Fibroblast of lung (primary cell): ENCODE data around the gene FANCM. TPM values are rescaled to one million over a fixed set of nuclear protein-coding genes. Genes with fewer than 3 reads are reported as not detected.
A peak's percentile ranks its signal among the peaks of the same experiment; 100 is the strongest.

Experiments
- DNase-seq, 2 donors: peaks; one replicate each; pipeline versions ENCODE4 v3.0.0 to v3.0.0-alpha.2; 2010; ENCODE audit warnings: low read depth in 2 of 2
- H2AFZ ChIP-seq: 2 replicates; pipeline ENCODE4 v1.5.1; 2012; ENCODE audit warnings: low read length, control low read depth, inconsistent platforms
- H3K27ac ChIP-seq: 2 replicates; pipeline ENCODE4 v1.5.1; 2011; ENCODE audit warnings: low read length, control low read depth; ENCODE audit not compliant: insufficient read depth
- H3K27me3 ChIP-seq: 2 replicates; pipeline ENCODE4 v1.5.1; 2011; ENCODE audit warnings: mild to moderate bottlenecking, low read length; ENCODE audit not compliant: control insufficient read depth, insufficient read depth
- H3K36me3 ChIP-seq: 2 replicates; pipeline ENCODE4 v1.5.1; 2011; ENCODE audit warnings: low read length; ENCODE audit not compliant: control insufficient read depth, insufficient read depth
- H3K4me1 ChIP-seq: 2 replicates; pipeline ENCODE4 v1.5.1; 2011; ENCODE audit warnings: low read length; ENCODE audit not compliant: control insufficient read depth, insufficient read depth; ENCODE audit errors: extremely low read depth
- H3K4me2 ChIP-seq: 2 replicates; pipeline ENCODE4 v1.5.1; 2011; ENCODE audit warnings: low read length, control low read depth; ENCODE audit not compliant: insufficient read depth; ENCODE audit errors: extremely low read depth
- H3K4me3 ChIP-seq, 4 experiments: fragments of 200-600 bp in 1 of 4; sonication (generic) in 1 of 4; replicated peaks in 1 of 4; 2 replicates each; pipeline ENCODE4 v1.5.1; 2011 to 2016; ENCODE audit warnings: low read length in 4 of 4, low read depth in 3 of 4, mild to moderate bottlenecking in 3 of 4, control low read depth in 2 of 4, inconsistent platforms in 1 of 4, mixed read lengths in 1 of 4; ENCODE audit not compliant: insufficient read depth in 1 of 4; ENCODE audit errors: control extremely low read depth in 1 of 4
- H3K79me2 ChIP-seq: 2 replicates; pipeline ENCODE4 v1.5.1; 2012; ENCODE audit warnings: mild to moderate bottlenecking, low read length, inconsistent platforms; ENCODE audit not compliant: control insufficient read depth, insufficient read depth
- H3K9ac ChIP-seq: 2 replicates; pipeline ENCODE4 v1.5.1; 2011; ENCODE audit warnings: mild to moderate bottlenecking, low read length, control low read depth; ENCODE audit not compliant: insufficient read depth
- H3K9me3 ChIP-seq: 2 replicates; pipeline ENCODE4 v1.5.1; 2012; ENCODE audit warnings: low read depth, low read length; ENCODE audit not compliant: control insufficient read depth, insufficient read depth
- H4K20me1 ChIP-seq: 2 replicates; pipeline ENCODE4 v1.5.1; 2011; ENCODE audit warnings: low read length; ENCODE audit not compliant: control insufficient read depth, insufficient read depth; ENCODE audit errors: extremely low read depth
- EZH2 ChIP-seq: IDR thresholded peaks from 2 replicates; pipeline ENCODE4 v1.5.1; 2012; ENCODE audit warnings: low read length, control low read depth, mild to moderate bottlenecking; ENCODE audit errors: missing control alignments
- polyA plus RNA-seq, 2 donors: library from polyadenylated mRNA; depleted of rRNA in 1 of 2; stranded (reverse) in 1 of 2; unstranded in 1 of 2; fragments of >200 nt; gene quantifications; 2 replicates each; pipeline ENCODE4 v1.2.1, GENCODE V29; 2011 to 2012; ENCODE audit warnings: missing spikeins in 1 of 2
- total RNA-seq: library from RNA; depleted of rRNA; stranded (reverse); fragments of >200 nt; gene quantifications from 2 replicates; pipeline ENCODE4 v1.2.1, GENCODE V29; 2014
- TF ChIP-seq, protein P1 (sequence below), 2 donors: IDR thresholded peaks in 1 of 2; conservative IDR thresholded peaks in 1 of 2; 1 replicate in 1 of 2; 2 replicates in 1 of 2; pipeline ENCODE4 v1.5.1; 2011 to 2012; ENCODE audit warnings: low read length in 2 of 2, control low read depth in 1 of 2, inconsistent platforms in 1 of 2, low read depth in 1 of 2, mild to moderate bottlenecking in 1 of 2

FANCM gene
- total and polyA plus RNA-seq, 2 donors (not counting 1 experiment from before 2014, with no cell fraction given), result 2.2 to 4.3 TPM

DNA sequence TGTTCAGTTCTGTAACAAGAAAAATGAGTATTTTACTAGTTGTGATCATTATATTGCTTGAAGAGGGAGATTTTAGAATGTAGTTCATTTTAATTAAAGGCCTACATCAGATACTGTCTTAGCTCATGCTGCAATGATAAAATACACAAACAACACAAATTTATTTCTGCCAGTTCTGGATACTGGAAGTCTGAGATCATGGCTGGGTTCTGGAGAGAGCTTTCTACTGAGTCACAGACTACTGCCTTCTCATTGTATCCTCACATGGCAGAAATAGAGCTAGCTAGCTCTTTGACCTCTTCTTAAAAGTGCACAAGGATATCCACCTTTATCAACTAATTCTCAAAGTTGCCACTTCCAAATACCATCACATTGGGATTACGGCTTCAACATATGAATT is 63.5 kb downstream of the FANCM start:
- no peak overlapping the region for H3K4me2 ChIP-seq
- no peak overlapping the region for H2AFZ ChIP-seq
- TF ChIP-seq EZH2, result no peak
- TF ChIP-seq, protein P1, sequence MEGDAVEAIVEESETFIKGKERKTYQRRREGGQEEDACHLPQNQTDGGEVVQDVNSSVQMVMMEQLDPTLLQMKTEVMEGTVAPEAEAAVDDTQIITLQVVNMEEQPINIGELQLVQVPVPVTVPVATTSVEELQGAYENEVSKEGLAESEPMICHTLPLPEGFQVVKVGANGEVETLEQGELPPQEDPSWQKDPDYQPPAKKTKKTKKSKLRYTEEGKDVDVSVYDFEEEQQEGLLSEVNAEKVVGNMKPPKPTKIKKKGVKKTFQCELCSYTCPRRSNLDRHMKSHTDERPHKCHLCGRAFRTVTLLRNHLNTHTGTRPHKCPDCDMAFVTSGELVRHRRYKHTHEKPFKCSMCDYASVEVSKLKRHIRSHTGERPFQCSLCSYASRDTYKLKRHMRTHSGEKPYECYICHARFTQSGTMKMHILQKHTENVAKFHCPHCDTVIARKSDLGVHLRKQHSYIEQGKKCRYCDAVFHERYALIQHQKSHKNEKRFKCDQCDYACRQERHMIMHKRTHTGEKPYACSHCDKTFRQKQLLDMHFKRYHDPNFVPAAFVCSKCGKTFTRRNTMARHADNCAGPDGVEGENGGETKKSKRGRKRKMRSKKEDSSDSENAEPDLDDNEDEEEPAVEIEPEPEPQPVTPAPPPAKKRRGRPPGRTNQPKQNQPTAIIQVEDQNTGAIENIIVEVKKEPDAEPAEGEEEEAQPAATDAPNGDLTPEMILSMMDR (conservative IDR thresholded peaks at IDR 0.05 in 1 of 2, IDR thresholded peaks at IDR 0.05 in 1 of 2; ENCODE audit: low read depth in 1 of 2, low read length in 2 of 2), result no peak
- H3K79me2 ChIP-seq, result no peaks in the 10 kb centered on the region
- peak; percentile 26 to 92 for DNase-seq
- peaks cover 2% of the 10 kb centered on the region for H3K4me1 ChIP-seq
- no peaks in the 10 kb centered on the region for H3K27me3 ChIP-seq
- no peaks in the 10 kb centered on the region for H3K36me3 ChIP-seq
- no peak overlapping the region for H3K9ac ChIP-seq
- peak overlapping the region; percentile 8 for H3K27ac ChIP-seq
- H3K9me3 ChIP-seq, result no peaks in the 10 kb centered on the region
- H4K20me1 ChIP-seq, result no peaks in the 10 kb centered on the region
- no peak overlapping the region for H3K4me3 ChIP-seq

- DNase-seq, result peak; percentile 21 to 41
- Histone ChIP-seq H3K36me3 (peaks cover 2% of the 10 kb centered on the region), H3K79me2 (no peaks in the 10 kb centered on the region), H3K27ac (no peak overlapping the region), H4K20me1 (no peaks in the 10 kb centered on the region), H3K9me3 (no peaks in the 10 kb centered on the region), H3K4me3 (no peak overlapping the region), H3K9ac (no peak overlapping the region), H3K4me1 (peaks cover 2% of the 10 kb centered on the region), H3K27me3 (no peaks in the 10 kb centered on the region), H2AFZ (no peak overlapping the region), H3K4me2 (no peak overlapping the region)
- TF ChIP-seq, protein P1 (conservative IDR thresholded peaks at IDR 0.05 in 1 of 2, IDR thresholded peaks at IDR 0.05 in 1 of 2; ENCODE audit: low read depth in 1 of 2, low read length in 2 of 2), result peak in 1 of 2 donors; percentile 33
- TF ChIP-seq EZH2, result no peak
These were observed 66.2 kb downstream of the FANCM start for GRCh38 chr14:45201905-45202304.

- H3K27me3 ChIP-seq, result no peaks in the 10 kb centered on the region
These were observed 68.5 kb downstream of the FANCM start for GRCh38 chr14:45204241-45204640.

More at GRCh38 chr14:45204241-45204640, 68.5 kb downstream of the FANCM start:
- H3K27ac ChIP-seq, result no peak overlapping the region
- TF ChIP-seq, protein P1 (conservative IDR thresholded peaks at IDR 0.05 in 1 of 2, IDR thresholded peaks at IDR 0.05 in 1 of 2; ENCODE audit: low read depth in 1 of 2, low read length in 2 of 2), result no peak
- no peak for TF ChIP-seq EZH2
- no peak overlapping the region for H3K4me3 ChIP-seq
- H2AFZ ChIP-seq, result no peak overlapping the region
- no peak for DNase-seq
- H3K9ac ChIP-seq, result no peak overlapping the region
- no peaks in the 10 kb centered on the region for H3K79me2 ChIP-seq
- no peaks in the 10 kb centered on the region for H3K4me1 ChIP-seq
- H3K4me2 ChIP-seq, result no peak overlapping the region
- peaks cover 2% of the 10 kb centered on the region for H3K36me3 ChIP-seq
- no peaks in the 10 kb centered on the region for H3K9me3 ChIP-seq
- no peaks in the 10 kb centered on the region for H4K20me1 ChIP-seq
